Rectal smooth muscle tissue (tissue), 1 donor: Measurements from ENCODE around the gene CSRP3.

Experiments used
- H3K27ac ChIP-seq: one replicate; pipeline ENCODE4 v1.7.0; 2013; ENCODE audit warnings: low read depth, low read length, inconsistent platforms
- H3K27me3 ChIP-seq: one replicate; pipeline ENCODE4 v1.7.0; 2013; ENCODE audit warnings: low read length; ENCODE audit not compliant: control insufficient read depth, insufficient read depth
- H3K36me3 ChIP-seq: one replicate; pipeline ENCODE4 v1.7.0; 2013; ENCODE audit warnings: low read length; ENCODE audit not compliant: control insufficient read depth, insufficient read depth
- H3K4me1 ChIP-seq: one replicate; pipeline ENCODE4 v1.7.0; 2013; ENCODE audit warnings: low read length; ENCODE audit not compliant: control insufficient read depth, insufficient read depth
- H3K4me3 ChIP-seq: one replicate; pipeline ENCODE4 v1.7.0; 2013; ENCODE audit warnings: low read length
- H3K9ac ChIP-seq: one replicate; pipeline ENCODE4 v1.7.0; 2013; ENCODE audit warnings: low read length

The CSRP3 gene

DNA sequence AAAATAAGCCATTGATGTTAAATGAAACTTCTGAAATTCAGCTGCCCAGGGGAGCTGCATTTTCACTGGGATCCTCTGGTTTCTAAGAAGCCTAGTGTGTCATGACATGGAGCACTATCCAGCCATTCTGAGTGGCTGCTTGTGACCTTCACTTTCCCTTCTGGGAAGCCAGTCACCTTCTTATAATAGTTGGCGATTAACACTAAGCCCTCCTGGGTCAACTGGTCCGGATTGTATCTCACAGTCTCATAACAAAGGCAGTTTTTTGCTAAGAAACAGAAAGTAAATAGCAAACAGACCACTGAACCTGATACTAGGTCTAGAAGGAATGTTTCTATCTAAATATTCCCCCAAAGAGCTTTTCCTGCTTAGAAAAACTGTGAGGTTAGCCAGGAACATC, 7.9 kb downstream of the CSRP3 start:
- Histone ChIP-seq H3K36me3 (no peaks in the 10 kb centered on the region), H3K4me1 (no peaks in the 10 kb centered on the region), H3K27ac (no peak overlapping the region), H3K9ac (no peak overlapping the region), H3K27me3 (no peaks in the 10 kb centered on the region), H3K4me3 (no peak overlapping the region)

GRCh38 chr11:19191530-19192169, 10.1 kb downstream of the CSRP3 start:
- Histone ChIP-seq H3K9ac (no peak overlapping the region), H3K36me3 (no peaks in the 10 kb centered on the region), H3K4me1 (no peaks in the 10 kb centered on the region), H3K4me3 (no peak overlapping the region), H3K27ac (no peak overlapping the region), H3K27me3 (no peaks in the 10 kb centered on the region)

DNA sequence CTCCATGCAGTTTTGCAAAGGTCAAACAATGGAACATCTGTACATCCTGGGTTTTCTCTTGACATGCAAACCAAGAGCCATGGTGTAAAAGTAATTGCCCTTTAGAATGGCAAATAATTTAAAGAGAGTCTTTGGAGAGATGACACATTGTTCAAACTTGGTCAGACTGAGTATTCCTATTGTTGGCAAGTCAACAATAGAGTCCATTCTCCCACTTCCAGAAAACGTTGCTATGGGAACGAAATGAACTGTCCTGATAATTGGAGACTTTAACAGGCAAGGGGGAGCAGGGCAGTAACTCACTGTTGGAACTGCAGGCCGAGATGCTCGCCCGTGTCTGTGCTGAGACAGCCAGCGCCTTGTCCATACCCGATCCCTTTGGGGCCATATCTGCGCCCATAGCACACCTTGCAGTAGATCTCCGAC, 13.9 kb downstream of the CSRP3 start:
- no peak overlapping the region for H3K4me3 ChIP-seq
- H3K4me1 ChIP-seq: no peaks in the 10 kb centered on the region
- H3K27ac ChIP-seq: no peak overlapping the region
- H3K9ac ChIP-seq: no peak overlapping the region
- H3K36me3 ChIP-seq: no peaks in the 10 kb centered on the region
- no peaks in the 10 kb centered on the region for H3K27me3 ChIP-seq

DNA sequence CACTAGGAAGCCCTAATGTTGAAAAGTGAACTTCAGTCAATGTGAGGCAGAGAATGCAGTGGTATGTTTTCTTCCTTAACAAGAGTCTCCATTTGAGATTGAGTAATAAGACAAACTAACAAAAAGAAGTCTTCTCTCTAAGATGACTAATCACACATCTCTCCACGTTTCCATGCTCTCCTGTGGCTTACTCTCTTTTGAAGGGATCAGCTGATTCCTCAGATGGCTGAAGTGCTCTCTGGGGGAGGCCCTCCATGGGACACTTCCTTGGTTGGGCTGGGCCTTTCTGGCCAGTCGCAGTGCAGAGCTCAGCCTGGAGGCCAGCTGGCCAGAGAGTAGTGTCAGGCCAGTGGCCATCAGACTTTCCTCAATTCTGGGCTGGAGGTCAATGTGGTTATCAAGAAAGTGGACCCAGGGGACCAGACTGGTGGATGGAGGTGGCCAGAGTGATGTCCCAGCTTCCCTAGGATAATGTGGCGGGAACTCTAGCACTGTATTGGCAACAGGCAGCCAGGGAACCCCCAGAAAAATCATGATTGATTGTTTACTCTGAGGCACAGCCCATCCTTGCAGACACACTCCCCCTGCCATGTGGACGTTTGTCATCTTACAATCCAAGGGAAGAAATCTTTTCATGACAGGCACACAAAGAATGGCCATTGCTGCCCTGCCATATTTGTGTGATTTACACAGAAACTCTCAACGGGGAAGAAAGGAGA, 14.5 kb downstream of the CSRP3 start:
- no peaks in the 10 kb centered on the region for H3K27me3 ChIP-seq
- H3K4me1 ChIP-seq: no peaks in the 10 kb centered on the region
- no peak overlapping the region for H3K9ac ChIP-seq
- H3K36me3 ChIP-seq: no peaks in the 10 kb centered on the region
- H3K4me3 ChIP-seq: no peak overlapping the region
- no peak overlapping the region for H3K27ac ChIP-seq

- no peak overlapping the region for H3K27ac ChIP-seq
- no peak overlapping the region for H3K4me3 ChIP-seq
- H3K27me3 ChIP-seq: no peaks in the 10 kb centered on the region
- no peak overlapping the region for H3K9ac ChIP-seq
- no peaks in the 10 kb centered on the region for H3K4me1 ChIP-seq
- no peaks in the 10 kb centered on the region for H3K36me3 ChIP-seq
Observed at GRCh38 chr11:19185516-19186052, 16.2 kb downstream of the CSRP3 start.

DNA sequence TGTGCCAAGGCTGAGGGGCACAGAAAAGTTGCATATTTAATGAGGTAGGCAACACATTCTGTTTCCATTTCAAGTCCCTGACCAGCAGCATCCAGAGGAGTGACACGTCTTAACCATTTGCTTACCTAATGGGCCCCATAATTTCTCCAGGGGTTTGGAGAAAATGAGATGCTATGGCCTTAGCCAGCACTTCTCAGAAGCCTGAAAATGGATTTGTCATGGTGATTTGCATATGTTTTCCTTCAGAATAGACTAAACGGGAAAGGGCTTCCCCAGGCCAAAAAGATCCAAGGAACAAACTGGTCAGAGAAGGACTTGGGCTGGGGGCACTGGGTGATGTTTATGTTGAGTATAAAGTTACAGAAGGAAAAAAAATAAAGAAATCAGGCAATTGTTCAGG, 16.7 kb downstream of the CSRP3 start:
- Histone ChIP-seq H3K27ac (no peak overlapping the region), H3K4me1 (no peaks in the 10 kb centered on the region)

DNA sequence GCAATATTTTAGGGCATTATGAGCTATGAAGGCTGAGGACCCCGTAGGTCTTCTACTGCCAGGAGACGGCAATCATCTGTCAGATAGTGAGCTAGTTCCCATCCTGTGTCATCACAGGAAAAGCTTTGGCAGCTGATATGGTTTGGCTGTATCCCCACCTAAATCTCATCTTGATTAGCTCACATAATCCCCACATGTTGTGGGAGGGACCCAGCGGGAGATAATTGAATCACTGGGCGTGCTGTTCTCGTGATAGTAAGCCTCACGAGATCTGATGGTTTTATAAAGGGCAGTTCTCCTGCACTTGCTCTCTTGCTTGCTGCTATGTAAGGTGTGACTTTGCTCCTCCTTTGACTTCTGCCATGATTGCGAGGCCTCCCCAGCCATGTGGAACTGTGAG, 18.1 kb downstream of the CSRP3 start:
- no peak overlapping the region for H3K27ac ChIP-seq
- no peak overlapping the region for H3K4me3 ChIP-seq
- H3K27me3 ChIP-seq: no peaks in the 10 kb centered on the region
- no peaks in the 10 kb centered on the region for H3K4me1 ChIP-seq
- H3K36me3 ChIP-seq: no peaks in the 10 kb centered on the region
- H3K9ac ChIP-seq: no peak overlapping the region

More for the DNA sequence above, 16.7 kb downstream of the CSRP3 start:
- H3K4me3 ChIP-seq: no peak overlapping the region
- H3K9ac ChIP-seq: no peak overlapping the region
- H3K27me3 ChIP-seq: no peaks in the 10 kb centered on the region
- H3K36me3 ChIP-seq: no peaks in the 10 kb centered on the region

- Histone ChIP-seq H3K27me3 (no peaks in the 10 kb centered on the region), H3K4me3 (no peak overlapping the region), H3K36me3 (no peaks in the 10 kb centered on the region), H3K4me1 (no peaks in the 10 kb centered on the region), H3K9ac (no peak overlapping the region), H3K27ac (no peak overlapping the region)
Observed at GRCh38 chr11:19181531-19182261, 20.1 kb downstream of the CSRP3 start.

DNA sequence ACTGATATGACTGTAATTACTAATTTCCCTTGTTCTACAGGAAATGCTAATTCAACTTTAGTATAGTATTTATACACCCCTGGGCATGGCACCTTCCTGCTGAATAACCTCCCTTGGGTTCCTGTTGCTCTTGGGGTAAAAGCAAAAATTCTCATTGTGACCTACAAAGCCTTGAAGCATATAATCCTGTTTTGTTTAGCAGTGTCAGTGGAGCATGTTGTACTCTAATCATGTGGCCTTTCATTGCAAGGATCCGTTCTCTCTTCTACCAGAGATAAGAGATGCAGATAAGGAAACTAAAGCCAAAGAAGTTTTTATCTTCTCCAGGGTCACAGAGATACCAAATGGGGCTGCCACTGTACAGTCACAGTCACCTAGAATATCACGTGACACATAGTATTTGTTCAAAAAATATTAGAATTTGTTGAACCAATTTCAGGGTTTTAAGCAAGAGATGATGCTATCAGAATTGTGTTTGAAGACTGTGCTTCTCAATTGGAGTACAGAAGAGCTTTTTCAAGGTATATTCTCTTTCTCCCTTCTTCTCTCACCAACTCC, 25.1 kb downstream of the CSRP3 start:
- Histone ChIP-seq H3K27me3 (no peaks in the 10 kb centered on the region), H3K4me1 (no peaks in the 10 kb centered on the region), H3K9ac (no peak overlapping the region), H3K36me3 (peaks cover 2% of the 10 kb centered on the region), H3K27ac (no peak overlapping the region), H3K4me3 (no peak overlapping the region)

DNA sequence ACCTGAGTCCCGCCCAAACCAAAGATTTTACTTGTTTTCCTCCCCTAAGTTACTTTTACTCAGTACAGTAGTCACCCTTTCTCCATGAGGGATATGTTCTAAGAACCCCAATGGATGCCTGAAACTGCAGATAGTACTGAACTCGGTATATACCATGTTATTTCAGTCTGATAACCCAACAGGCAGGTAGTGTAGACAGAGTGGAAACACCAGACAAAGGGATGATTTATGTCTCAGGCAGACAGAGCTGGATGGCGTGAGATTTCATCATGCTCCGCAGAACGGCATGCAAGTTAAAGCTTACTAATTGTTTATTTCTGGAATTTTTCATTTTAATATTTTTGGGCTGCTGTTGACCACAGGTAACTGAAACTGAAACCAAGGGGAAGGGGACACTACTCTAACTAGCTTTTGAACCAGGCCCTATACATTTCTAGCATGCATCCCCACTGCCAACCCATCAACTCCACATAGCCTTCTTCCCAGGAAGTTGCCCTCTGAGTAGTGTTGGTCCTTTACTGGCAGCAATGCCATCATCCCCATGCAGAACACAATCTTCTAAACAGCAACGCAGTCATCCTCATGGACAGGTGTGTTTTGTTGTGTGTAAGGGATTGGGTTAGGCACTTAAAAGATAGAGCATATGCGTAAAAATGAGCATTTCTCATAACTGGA, 27.7 kb downstream of the CSRP3 start:
- H3K9ac ChIP-seq: no peak overlapping the region
- peaks cover 2% of the 10 kb centered on the region for H3K36me3 ChIP-seq
- no peak overlapping the region for H3K4me3 ChIP-seq
- H3K27ac ChIP-seq: no peak overlapping the region
- no peaks in the 10 kb centered on the region for H3K4me1 ChIP-seq
- no peaks in the 10 kb centered on the region for H3K27me3 ChIP-seq

- no peaks in the 10 kb centered on the region for H3K4me1 ChIP-seq
- no peak overlapping the region for H3K4me3 ChIP-seq
- H3K9ac ChIP-seq: no peak overlapping the region
- H3K27me3 ChIP-seq: no peaks in the 10 kb centered on the region
- H3K36me3 ChIP-seq: peaks cover 2% of the 10 kb centered on the region
- no peak overlapping the region for H3K27ac ChIP-seq
Observed at GRCh38 chr11:19173004-19173689, 28.6 kb downstream of the CSRP3 start.
